Glutamatergic neuron (in vitro differentiated cells): Measurements from ENCODE around the gene GRB14. TPM values are rescaled to one million over a fixed set of nuclear protein-coding genes. Genes with fewer than 3 reads are reported as not detected.

ENCODE experiments used
- DNase-seq: peaks from one replicate; pipeline ENCODE4 v3.0.0; 2022
- H3K27ac Mint-ChIP-seq: one replicate; pipeline ENCODE4 v1.8.0; 2020; ENCODE audit warnings: mild to moderate bottlenecking, mixed read lengths, inconsistent platforms; ENCODE audit not compliant: unreplicated experiment
- H3K27me3 Mint-ChIP-seq: one replicate; pipeline ENCODE4 v1.8.0; 2020; ENCODE audit warnings: mild to moderate bottlenecking, moderate library complexity, mixed read lengths, inconsistent platforms; ENCODE audit not compliant: unreplicated experiment
- H3K36me3 Mint-ChIP-seq: one replicate; pipeline ENCODE4 v1.8.0; 2020; ENCODE audit warnings: mild to moderate bottlenecking, mixed read lengths, inconsistent platforms; ENCODE audit not compliant: unreplicated experiment
- H3K4me1 Mint-ChIP-seq: one replicate; pipeline ENCODE4 v1.8.0; 2020; ENCODE audit warnings: mild to moderate bottlenecking, low read depth, mixed read lengths, inconsistent platforms; ENCODE audit not compliant: unreplicated experiment
- H3K4me3 Mint-ChIP-seq: one replicate; pipeline ENCODE4 v1.8.0; 2020; ENCODE audit warnings: mild to moderate bottlenecking, mixed read lengths, inconsistent platforms; ENCODE audit not compliant: unreplicated experiment
- H3K9me3 Mint-ChIP-seq: one replicate; pipeline ENCODE4 v1.8.0; 2020; ENCODE audit warnings: mild to moderate bottlenecking, moderate library complexity, mixed read lengths, inconsistent platforms; ENCODE audit not compliant: unreplicated experiment
- CTCF ChIP-seq: fragments of 200-600 bp; sonication (generic); IDR thresholded peaks from one replicate; pipeline ENCODE4 v1.5.0; 2021; ENCODE audit not compliant: partially characterized antibody, unreplicated experiment
- total RNA-seq: library from RNA; stranded (reverse); fragmentation: NEBNext Ultra II Directional; extraction: Animal tissue kit (Norgen Biotek cat#: 25700); gene quantifications from one replicate; pipeline ENCODE4 v1.2.1, GENCODE V29; 2021; ENCODE audit not compliant: unreplicated experiment

The GRB14 gene
- total RNA-seq, 1 donor from 2014 or later, result 0.83 TPM

- Mint-ChIP-seq H3K4me1 (no peaks in the 10 kb centered on the region), H3K36me3 (no peaks in the 10 kb centered on the region), H3K27ac (no peak overlapping the region), H3K4me3 (no peak overlapping the region), H3K27me3 (peaks cover 7% of the 10 kb centered on the region), H3K9me3 (no peaks in the 10 kb centered on the region)
- no peak for DNase-seq
- no peak for TF ChIP-seq CTCF
Observed at GRCh38 chr2:164617466-164617865, 3.8 kb downstream of the GRB14 start.

DNA sequence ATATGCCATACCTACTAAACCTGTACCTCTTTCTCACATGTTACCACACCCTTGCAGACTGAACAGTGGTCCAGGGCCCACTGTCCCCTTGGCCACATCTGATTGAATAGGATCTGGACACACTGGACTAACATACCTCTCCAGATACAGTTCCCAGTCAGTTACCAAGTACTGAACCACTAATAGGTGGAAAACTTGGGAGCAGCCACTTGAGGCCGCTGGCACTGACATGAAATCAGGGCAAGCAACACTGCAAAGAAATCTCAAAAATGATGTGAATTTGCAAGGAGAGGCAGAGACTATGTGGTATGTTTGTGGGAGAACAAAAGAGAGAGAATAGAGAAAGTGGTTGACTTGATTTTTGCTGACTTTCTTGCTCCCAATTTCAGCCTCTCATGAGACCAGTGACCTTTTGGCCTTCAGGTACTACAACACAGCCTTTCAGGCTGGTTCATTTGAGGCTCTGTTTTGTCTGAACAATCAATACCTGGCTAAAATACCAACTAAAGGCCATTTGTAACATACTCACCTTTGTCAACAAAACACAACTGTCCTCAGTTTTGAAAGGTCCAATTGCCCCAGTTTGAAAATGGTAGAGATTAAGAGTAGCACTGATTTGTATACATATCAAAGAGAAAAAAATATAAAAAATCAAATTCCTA lies 7.8 kb downstream of the GRB14 start:
- H3K27ac Mint-ChIP-seq, result no peak overlapping the region

DNA sequence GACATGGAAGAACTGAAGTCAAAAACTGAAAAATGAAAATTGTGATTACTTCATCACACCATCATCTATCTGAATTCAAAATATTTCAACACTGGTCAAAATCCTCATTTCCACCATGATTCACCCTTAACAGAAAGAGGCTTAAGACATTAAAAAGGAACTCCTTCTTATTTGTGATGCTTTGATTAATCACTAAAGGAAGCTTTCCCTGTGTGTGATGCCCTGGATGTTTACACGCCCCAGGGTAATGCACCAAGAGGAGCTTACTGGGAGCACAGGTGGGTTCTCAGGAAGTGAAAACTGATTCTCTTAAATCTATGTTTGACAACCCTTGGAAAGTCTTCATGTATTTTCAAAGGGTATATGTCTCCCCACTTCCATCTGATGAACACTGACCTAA lies 11.5 kb downstream of the GRB14 start:
- no peaks in the 10 kb centered on the region for H3K27me3 Mint-ChIP-seq

More for the DNA sequence above, 7.8 kb downstream of the GRB14 start:
- no peak for DNase-seq
- H3K36me3 Mint-ChIP-seq, result no peaks in the 10 kb centered on the region
- TF ChIP-seq CTCF, result no peak
- H3K4me3 Mint-ChIP-seq, result no peak overlapping the region
- H3K9me3 Mint-ChIP-seq, result no peaks in the 10 kb centered on the region
- no peaks in the 10 kb centered on the region for H3K4me1 Mint-ChIP-seq
- H3K27me3 Mint-ChIP-seq, result peaks cover 1% of the 10 kb centered on the region

GRCh38 chr2:164606557-164606956 lies 14.7 kb downstream of the GRB14 start:
- Mint-ChIP-seq H3K4me1 (no peaks in the 10 kb centered on the region), H3K36me3 (no peaks in the 10 kb centered on the region), H3K27me3 (no peaks in the 10 kb centered on the region), H3K4me3 (no peak overlapping the region), H3K27ac (no peak overlapping the region), H3K9me3 (no peaks in the 10 kb centered on the region)
- no peak for TF ChIP-seq CTCF
- DNase-seq, result no peak

More for the DNA sequence above, 11.5 kb downstream of the GRB14 start:
- Mint-ChIP-seq H3K4me1 (no peaks in the 10 kb centered on the region), H3K4me3 (no peak overlapping the region), H3K9me3 (no peaks in the 10 kb centered on the region), H3K36me3 (no peaks in the 10 kb centered on the region), H3K27ac (no peak overlapping the region)
- TF ChIP-seq CTCF, result no peak
- DNase-seq, result no peak

GRCh38 chr2:164605295-164605694 lies 16.0 kb downstream of the GRB14 start:
- no peaks in the 10 kb centered on the region for H3K9me3 Mint-ChIP-seq
- no peaks in the 10 kb centered on the region for H3K36me3 Mint-ChIP-seq
- no peak for TF ChIP-seq CTCF

More at GRCh38 chr2:164605295-164605694, 16.0 kb downstream of the GRB14 start:
- Mint-ChIP-seq H3K27me3 (no peaks in the 10 kb centered on the region), H3K27ac (no peak overlapping the region), H3K4me1 (no peaks in the 10 kb centered on the region), H3K4me3 (no peak overlapping the region)
- no peak for DNase-seq
